H9 (cell line): ENCODE results near the gene MYBBP1A. TPM values are rescaled to one million over a fixed set of nuclear protein-coding genes. Genes with fewer than 3 reads are reported as not detected.

Experiments
- DNase-seq: peaks from one replicate; pipeline ENCODE4 v3.0.0-alpha.2; 2017
- H2AFZ ChIP-seq: one replicate; pipeline ENCODE4 v1.6.1; 2013; ENCODE audit warnings: mild to moderate bottlenecking, low read length, control low read depth, moderate library complexity
- H2AK5ac ChIP-seq: 2 replicates; pipeline ENCODE4 v1.6.1; 2013; ENCODE audit warnings: low read length, control low read depth, mixed read lengths; ENCODE audit not compliant: insufficient read length
- H2BK120ac ChIP-seq: one replicate; pipeline ENCODE4 v1.6.1; 2013; ENCODE audit warnings: low read depth, mild to moderate bottlenecking, low read length, control low read depth, inconsistent platforms; ENCODE audit not compliant: poor library complexity, severe bottlenecking
- H2BK12ac ChIP-seq: 2 replicates; pipeline ENCODE4 v1.6.1; 2013; ENCODE audit warnings: low read length, control low read depth, mixed read lengths, low read depth; ENCODE audit not compliant: insufficient read length
- H2BK15ac ChIP-seq: 2 replicates; pipeline ENCODE4 v1.6.1; 2013; ENCODE audit warnings: low read depth, low read length, control low read depth
- H2BK20ac ChIP-seq: one replicate; pipeline ENCODE4 v1.6.1; 2013; ENCODE audit warnings: low read depth, mild to moderate bottlenecking, low read length, control low read depth, inconsistent platforms; ENCODE audit not compliant: poor library complexity, severe bottlenecking
- H2BK5ac ChIP-seq: 2 replicates; pipeline ENCODE4 v1.6.1; 2013; ENCODE audit warnings: low read length, control low read depth, mixed read lengths; ENCODE audit not compliant: insufficient read length
- H3K14ac ChIP-seq: 2 replicates; pipeline ENCODE4 v1.6.1; 2013; ENCODE audit warnings: low read length, control low read depth; ENCODE audit not compliant: insufficient read depth
- H3K18ac ChIP-seq: 2 replicates; pipeline ENCODE4 v1.6.1; 2013; ENCODE audit warnings: low read depth, mild to moderate bottlenecking, mixed read lengths, low read length, control low read depth; ENCODE audit not compliant: insufficient read length
- H3K23ac ChIP-seq: 2 replicates; pipeline ENCODE4 v1.6.1; 2013; ENCODE audit warnings: low read length, control low read depth, mixed read lengths, low read depth; ENCODE audit not compliant: insufficient read length
- H3K23me2 ChIP-seq: 2 replicates; pipeline ENCODE4 v1.6.1; 2013; ENCODE audit warnings: low read depth, mild to moderate bottlenecking, mixed read lengths, low read length, control low read depth; ENCODE audit not compliant: insufficient read length, poor library complexity, severe bottlenecking
- H3K27ac ChIP-seq: 2 replicates; pipeline ENCODE4 v1.5.1; 2013; ENCODE audit warnings: low read length, control low read depth, mixed read lengths, low read depth; ENCODE audit not compliant: insufficient read length
- H3K27me3 ChIP-seq: 2 replicates; pipeline ENCODE4 v1.6.1; 2013; ENCODE audit warnings: low read length, control low read depth, inconsistent platforms; ENCODE audit not compliant: insufficient read depth
- H3K4ac ChIP-seq: 2 replicates; pipeline ENCODE4 v1.6.1; 2013; ENCODE audit warnings: low read depth, mild to moderate bottlenecking, control low read depth, inconsistent platforms, low read length, moderate library complexity
- H3K4me1 ChIP-seq: 2 replicates; pipeline ENCODE4 v1.6.1; 2013; ENCODE audit warnings: low read length, control low read depth, inconsistent platforms; ENCODE audit not compliant: insufficient read depth
- H3K4me2 ChIP-seq: 2 replicates; pipeline ENCODE4 v1.6.1; 2013; ENCODE audit warnings: low read length, control low read depth, mixed read lengths; ENCODE audit not compliant: insufficient read length, insufficient read depth
- H3K56ac ChIP-seq: 2 replicates; pipeline ENCODE4 v1.6.1; 2013; ENCODE audit warnings: low read depth, mild to moderate bottlenecking, mixed read lengths, low read length, control low read depth; ENCODE audit not compliant: insufficient read length
- H3K79me1 ChIP-seq: 2 replicates; pipeline ENCODE4 v1.6.1; 2013; ENCODE audit warnings: low read depth, mild to moderate bottlenecking, moderate library complexity, low read length, control low read depth, inconsistent platforms; ENCODE audit not compliant: insufficient read depth, poor library complexity, severe bottlenecking
- H3K79me2 ChIP-seq: 2 replicates; pipeline ENCODE4 v1.6.1; 2013; ENCODE audit warnings: low read length, control low read depth, inconsistent platforms; ENCODE audit not compliant: insufficient read depth
- H3K9ac ChIP-seq: 2 replicates; pipeline ENCODE4 v1.6.1; 2013; ENCODE audit warnings: low read length, control low read depth, mixed read lengths; ENCODE audit not compliant: insufficient read length; ENCODE audit errors: extremely low read depth
- H3K9me3 ChIP-seq: one replicate; pipeline ENCODE4 v1.6.1; 2013; ENCODE audit warnings: low read depth, low read length, inconsistent platforms; ENCODE audit not compliant: control insufficient read depth
- H3T11ph ChIP-seq: one replicate; pipeline ENCODE4 v1.6.1; 2013; ENCODE audit warnings: mild to moderate bottlenecking, low read length, control low read depth, inconsistent platforms
- H4K20me1 ChIP-seq: one replicate; pipeline ENCODE4 v1.6.1; 2013; ENCODE audit not compliant: control insufficient read depth, insufficient read length, insufficient read depth
- H4K5ac ChIP-seq: 2 replicates; pipeline ENCODE4 v1.6.1; 2013; ENCODE audit warnings: low read depth, mild to moderate bottlenecking, mixed read lengths, low read length, control low read depth; ENCODE audit not compliant: insufficient read length
- H4K8ac ChIP-seq: replicated peaks from 2 replicates; pipeline ENCODE4 v1.6.1; 2013; ENCODE audit warnings: low read length, control low read depth, mixed read lengths, low read depth; ENCODE audit not compliant: insufficient read length
- H4K91ac ChIP-seq: 2 replicates; pipeline ENCODE4 v1.6.1; 2013; ENCODE audit warnings: low read depth, mild to moderate bottlenecking, moderate library complexity, mixed read lengths, low read length, control low read depth; ENCODE audit not compliant: insufficient read length
- H3K27ac Mint-ChIP-seq, 3 experiments: 2 replicates in 2 of 3; 3 replicates in 1 of 3; pipeline ENCODE4 v1.8.0; 2020 to 2021; ENCODE audit warnings: mixed read lengths in 3 of 3, mild to moderate bottlenecking in 1 of 3, moderate library complexity in 1 of 3
- H3K27me3 Mint-ChIP-seq: 2 replicates; pipeline ENCODE4 v1.8.0; 2021; ENCODE audit warnings: low read depth, mild to moderate bottlenecking, moderate library complexity, mixed read lengths
- H3K36me3 Mint-ChIP-seq, 3 experiments: 2 replicates in 2 of 3; 3 replicates in 1 of 3; pipeline ENCODE4 v1.8.0; 2020 to 2021; ENCODE audit warnings: low read depth in 3 of 3, mixed read lengths in 3 of 3; ENCODE audit not compliant: insufficient read depth in 1 of 3
- H3K4me1 Mint-ChIP-seq, 2 experiments: 2 replicates each; pipeline ENCODE4 v1.8.0; 2020; ENCODE audit warnings: mixed read lengths in 2 of 2
- H3K4me3 Mint-ChIP-seq, 2 experiments: 2 replicates in 1 of 2; 3 replicates in 1 of 2; pipeline ENCODE4 v1.8.0; 2020 to 2021; ENCODE audit warnings: mild to moderate bottlenecking in 2 of 2, mixed read lengths in 2 of 2, moderate library complexity in 1 of 2
- H3K9me3 Mint-ChIP-seq, 2 experiments: 2 replicates in 1 of 2; 3 replicates in 1 of 2; pipeline ENCODE4 v1.8.0; 2020; ENCODE audit warnings: mild to moderate bottlenecking in 2 of 2, mixed read lengths in 2 of 2, moderate library complexity in 1 of 2
- CTCF ChIP-seq: fragments of 200-600 bp; sonication (generic); conservative IDR thresholded peaks from 3 replicates; pipeline ENCODE4 v1.8.0; 2021; ENCODE audit warnings: antibody characterized with exemption, mild to moderate bottlenecking
- WGBS: extraction: QIAGEN DNeasy Blood & Tissue Kit; methylation state at CpG from one replicate; pipeline ENCODE4 v1.1.7; 2013; ENCODE audit warnings: missing lambda C conversion rate, low lambda C conversion rate, mixed read lengths; ENCODE audit not compliant: insufficient read length; ENCODE audit errors: extremely low coverage; 5-methylcytosine and 5-hydroxymethylcytosine counted together
- total RNA-seq: library from RNA; stranded (reverse); gene quantifications from 2 replicates; pipeline ENCODE4 v1.2.1, GENCODE V29; 2021

The MYBBP1A gene
- total RNA-seq, 1 experiment from 2014 or later = 181 TPM

GRCh38 chr17:4576729-4577322 lies 21.6 kb upstream of the MYBBP1A start:
- Histone ChIP-seq H3K4me2 (no peak overlapping the region), H4K20me1 (no peaks in the 10 kb centered on the region), H2BK120ac (no peak overlapping the region), H3K79me2 (no peaks in the 10 kb centered on the region), H3K23ac (no peak overlapping the region), H4K91ac (no peak overlapping the region), H4K8ac (no peak overlapping the region), H3K23me2 (peaks cover 2% of the 10 kb centered on the region), H3T11ph (no peak overlapping the region), H3K79me1 (no peaks in the 10 kb centered on the region), H2BK20ac (no peak overlapping the region), H3K27ac (no peak overlapping the region), H2AK5ac (no peak overlapping the region), H3K27me3 (no peaks in the 10 kb centered on the region), H2BK12ac (no peak overlapping the region), H3K14ac (peak overlapping the region; percentile 54), H3K56ac (no peak overlapping the region), H2AFZ (no peak overlapping the region), H3K4ac (no peak overlapping the region), H2BK15ac (no peak overlapping the region), H3K9ac (no peak overlapping the region), H4K5ac (no peak overlapping the region), H2BK5ac (no peak overlapping the region), H3K9me3 (no peaks in the 10 kb centered on the region), H3K4me1 (peaks cover 5% of the 10 kb centered on the region; the same call in 1 of the 2 replicates), H3K18ac (peak overlapping the region; percentile 60)
- Mint-ChIP-seq H3K36me3 (peaks cover 0 to 6% (median 0%) of the 10 kb centered on the region in 3 experiments; a peak in 1 of 7 replicates), H3K4me1 (peaks cover 18 to 39% of the 10 kb centered on the region in 2 experiments), H3K9me3 (peaks cover 0 to 3% of the 10 kb centered on the region in 2 experiments; a peak in 2 of 5 replicates), H3K27ac (0 out of 7 replicates have a peak overlapping the region, but pooled peaks of 1 of the 3 experiments have one; percentile 34), H3K4me3 (no peak overlapping the region), H3K27me3 (peaks cover 15% of the 10 kb centered on the region)
- TF ChIP-seq CTCF = no peak
- peak; percentile 87 for DNase-seq
- WGBS = no CpG with 5 or more reads among the region's 18 CpGs
